Measurements from ENCODE around the gene TMEM131.
A peak's percentile ranks its signal among the peaks of the same experiment; 100 is the strongest.
"Not testable (repeated sequence)": the region's sequence is repeated elsewhere in the genome, so short reads cannot be mapped to it uniquely, and the experiment has no call there.

TMEM131 gene
- total RNA-seq, result 56.4 to 66.1 reads per million in 2 donors

- peak; percentile 87 to 97 (median 93) for DNase-seq
Observed at GRCh38 chr2:97995734-97996624, at the start of gene TMEM131. Gene TMEM131, minus strand, starts transcription at chr2:97995948. Its CDS starts 286 bp downstream, at chr2:97995662.

GRCh38 chr2:98044730-98045129 lies 49.0 kb upstream of the TMEM131 start:
- not testable (repeated sequence) for DNase-seq

GRCh38 chr2:98043101-98043500 lies 47.4 kb upstream of the TMEM131 start:
- DNase-seq, result no peak

GRCh38 chr2:98040331-98040939 lies 44.7 kb upstream of the TMEM131 start:
- DNase-seq, result no peak

GRCh38 chr2:98039085-98039756 lies 43.5 kb upstream of the TMEM131 start:
- no peak for DNase-seq

GRCh38 chr2:98037666-98038336 lies 42.1 kb upstream of the TMEM131 start:
- no peak for DNase-seq

- DNase-seq, result no peak
Observed at GRCh38 chr2:98037206-98037605, 41.5 kb upstream of the TMEM131 start.

- DNase-seq, result no peak
Observed at GRCh38 chr2:98036349-98037000, 40.7 kb upstream of the TMEM131 start.

- no peak for DNase-seq
Observed at GRCh38 chr2:98034745-98035144, 39.0 kb upstream of the TMEM131 start.

GRCh38 chr2:98032086-98032485 lies 36.3 kb upstream of the TMEM131 start:
- DNase-seq, result no peak

- DNase-seq, result no peak
Observed at GRCh38 chr2:98029718-98030222, 34.0 kb upstream of the TMEM131 start.

GRCh38 chr2:98028931-98029717 lies 33.4 kb upstream of the TMEM131 start:
- no peak for DNase-seq

- DNase-seq, result no peak
Observed at GRCh38 chr2:98028101-98028561, 32.4 kb upstream of the TMEM131 start.

- no peak for DNase-seq
Observed at GRCh38 chr2:98027538-98027937, 31.8 kb upstream of the TMEM131 start.

- peak in 1 of 5 experiments; percentile 37 for DNase-seq
Observed at GRCh38 chr2:98026927-98027522, 31.3 kb upstream of the TMEM131 start.

- DNase-seq, result no peak
Observed at GRCh38 chr2:98026292-98026691, 30.5 kb upstream of the TMEM131 start.

- no peak for DNase-seq
Observed at GRCh38 chr2:98025481-98026037, 29.8 kb upstream of the TMEM131 start.

GRCh38 chr2:98022067-98022466 lies 26.3 kb upstream of the TMEM131 start:
- DNase-seq, result not testable (repeated sequence)

- DNase-seq, result no peak
Observed at GRCh38 chr2:98020992-98021713, 25.4 kb upstream of the TMEM131 start.

- no peak for DNase-seq
Observed at GRCh38 chr2:98020516-98020915, 24.8 kb upstream of the TMEM131 start.

All from T-helper 2 cell (primary cell).